Fibroblast of lung (primary cell): Measurements from ENCODE around the gene DDX19B. TPM values are rescaled to one million over a fixed set of nuclear protein-coding genes. Genes with fewer than 3 reads are reported as not detected.
"Not testable (repeated sequence)": the region's sequence is repeated elsewhere in the genome, so short reads cannot be mapped to it uniquely, and the experiment has no call there.

Source experiments
- DNase-seq, 2 donors: peaks; one replicate each; pipeline versions ENCODE4 v3.0.0 to v3.0.0-alpha.2; 2010; ENCODE audit warnings: low read depth in 2 of 2
- H2AFZ ChIP-seq: 2 replicates; pipeline ENCODE4 v1.5.1; 2012; ENCODE audit warnings: low read length, control low read depth, inconsistent platforms
- H3K27ac ChIP-seq: 2 replicates; pipeline ENCODE4 v1.5.1; 2011; ENCODE audit warnings: low read length, control low read depth; ENCODE audit not compliant: insufficient read depth
- H3K27me3 ChIP-seq: 2 replicates; pipeline ENCODE4 v1.5.1; 2011; ENCODE audit warnings: mild to moderate bottlenecking, low read length; ENCODE audit not compliant: control insufficient read depth, insufficient read depth
- H3K36me3 ChIP-seq: 2 replicates; pipeline ENCODE4 v1.5.1; 2011; ENCODE audit warnings: low read length; ENCODE audit not compliant: control insufficient read depth, insufficient read depth
- H3K4me1 ChIP-seq: 2 replicates; pipeline ENCODE4 v1.5.1; 2011; ENCODE audit warnings: low read length; ENCODE audit not compliant: control insufficient read depth, insufficient read depth; ENCODE audit errors: extremely low read depth
- H3K4me2 ChIP-seq: 2 replicates; pipeline ENCODE4 v1.5.1; 2011; ENCODE audit warnings: low read length, control low read depth; ENCODE audit not compliant: insufficient read depth; ENCODE audit errors: extremely low read depth
- H3K4me3 ChIP-seq, 4 experiments: fragments of 200-600 bp in 1 of 4; sonication (generic) in 1 of 4; replicated peaks in 1 of 4; 2 replicates each; pipeline ENCODE4 v1.5.1; 2011 to 2016; ENCODE audit warnings: low read length in 4 of 4, low read depth in 3 of 4, mild to moderate bottlenecking in 3 of 4, control low read depth in 2 of 4, inconsistent platforms in 1 of 4, mixed read lengths in 1 of 4; ENCODE audit not compliant: insufficient read depth in 1 of 4; ENCODE audit errors: control extremely low read depth in 1 of 4
- H3K79me2 ChIP-seq: 2 replicates; pipeline ENCODE4 v1.5.1; 2012; ENCODE audit warnings: mild to moderate bottlenecking, low read length, inconsistent platforms; ENCODE audit not compliant: control insufficient read depth, insufficient read depth
- H3K9ac ChIP-seq: 2 replicates; pipeline ENCODE4 v1.5.1; 2011; ENCODE audit warnings: mild to moderate bottlenecking, low read length, control low read depth; ENCODE audit not compliant: insufficient read depth
- H3K9me3 ChIP-seq: 2 replicates; pipeline ENCODE4 v1.5.1; 2012; ENCODE audit warnings: low read depth, low read length; ENCODE audit not compliant: control insufficient read depth, insufficient read depth
- H4K20me1 ChIP-seq: 2 replicates; pipeline ENCODE4 v1.5.1; 2011; ENCODE audit warnings: low read length; ENCODE audit not compliant: control insufficient read depth, insufficient read depth; ENCODE audit errors: extremely low read depth
- EZH2 ChIP-seq: IDR thresholded peaks from 2 replicates; pipeline ENCODE4 v1.5.1; 2012; ENCODE audit warnings: low read length, control low read depth, mild to moderate bottlenecking; ENCODE audit errors: missing control alignments
- polyA plus RNA-seq, 2 donors: library from polyadenylated mRNA; depleted of rRNA in 1 of 2; stranded (reverse) in 1 of 2; unstranded in 1 of 2; fragments of >200 nt; gene quantifications; 2 replicates each; pipeline ENCODE4 v1.2.1, GENCODE V29; 2011 to 2012; ENCODE audit warnings: missing spikeins in 1 of 2
- total RNA-seq: library from RNA; depleted of rRNA; stranded (reverse); fragments of >200 nt; gene quantifications from 2 replicates; pipeline ENCODE4 v1.2.1, GENCODE V29; 2014
- TF ChIP-seq, protein P1 (sequence below), 2 donors: IDR thresholded peaks in 1 of 2; conservative IDR thresholded peaks in 1 of 2; 1 replicate in 1 of 2; 2 replicates in 1 of 2; pipeline ENCODE4 v1.5.1; 2011 to 2012; ENCODE audit warnings: low read length in 2 of 2, control low read depth in 1 of 2, inconsistent platforms in 1 of 2, low read depth in 1 of 2, mild to moderate bottlenecking in 1 of 2

The DDX19B gene
- total and polyA plus RNA-seq, 2 donors (not counting 1 experiment from before 2014, with no cell fraction given), result 30.7 to 41.0 TPM

DNA sequence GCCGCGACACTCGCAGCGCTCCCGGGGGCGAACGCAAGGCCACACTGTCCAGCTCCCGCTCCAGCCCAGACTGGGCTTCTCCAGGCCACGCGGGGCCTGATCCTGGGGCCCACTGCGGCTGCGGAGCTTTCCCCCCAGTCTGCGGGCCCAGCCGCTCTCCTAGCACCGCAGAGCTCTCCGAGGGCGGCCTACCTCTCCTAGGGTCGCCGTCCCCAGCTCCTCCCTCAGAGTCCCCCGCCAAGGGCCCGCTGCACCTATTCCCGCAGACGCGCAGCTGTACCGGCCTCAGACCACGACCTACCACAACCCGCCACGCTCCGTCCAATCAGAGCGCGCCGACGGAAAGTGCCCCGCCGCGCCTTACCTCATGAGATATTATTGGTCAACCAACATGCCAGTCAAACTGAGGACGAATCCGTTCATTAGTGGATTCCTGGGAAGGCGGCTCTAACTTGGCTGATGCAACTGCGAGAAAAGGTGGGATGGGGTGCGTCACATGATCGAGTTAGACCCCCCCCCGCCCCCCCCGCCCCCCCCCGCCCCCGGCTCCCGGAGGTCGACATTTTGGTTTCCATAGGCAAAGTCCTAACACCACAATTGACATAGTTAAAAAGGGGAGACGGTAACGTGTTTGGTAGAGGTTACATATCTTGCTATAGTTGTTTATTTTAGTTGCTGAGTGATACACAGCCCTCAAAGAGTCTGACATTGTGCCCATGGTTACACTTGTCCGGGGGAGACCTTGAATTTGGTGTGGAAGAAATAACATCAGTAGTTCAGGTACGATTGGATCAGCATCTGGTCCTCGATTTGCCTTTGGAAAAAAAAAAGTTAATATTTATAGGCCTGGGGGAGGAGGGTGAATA, 9.5 kb upstream of the DDX19B start, which contains the start of gene AARS1:
Gene AARS1 (minus strand): TSS at position 278 of the 866 bp plus-strand sequence. CDS start 6,743 bp downstream, outside the sequence.
- Histone ChIP-seq H3K4me1 (no peaks in the 10 kb centered on the region), H3K4me2 (peak within 1 kb of the TSS; percentile 90), H3K9me3 (no peaks in the 10 kb centered on the region), H2AFZ (peak within 1 kb of the TSS; percentile 88), H4K20me1 (no peaks in the 10 kb centered on the region), H3K4me3 (peak within 1 kb of the TSS; percentile 59 to 84 (median 74)), H3K27me3 (no peaks in the 10 kb centered on the region), H3K27ac (peak within 1 kb of the TSS; percentile 89), H3K36me3 (peaks cover 6% of the 10 kb centered on the region), H3K9ac (peak within 1 kb of the TSS; percentile 97), H3K79me2 (peaks cover 35% of the 10 kb centered on the region)
- DNase-seq, result peak; percentile 100
- TF ChIP-seq, protein P1, sequence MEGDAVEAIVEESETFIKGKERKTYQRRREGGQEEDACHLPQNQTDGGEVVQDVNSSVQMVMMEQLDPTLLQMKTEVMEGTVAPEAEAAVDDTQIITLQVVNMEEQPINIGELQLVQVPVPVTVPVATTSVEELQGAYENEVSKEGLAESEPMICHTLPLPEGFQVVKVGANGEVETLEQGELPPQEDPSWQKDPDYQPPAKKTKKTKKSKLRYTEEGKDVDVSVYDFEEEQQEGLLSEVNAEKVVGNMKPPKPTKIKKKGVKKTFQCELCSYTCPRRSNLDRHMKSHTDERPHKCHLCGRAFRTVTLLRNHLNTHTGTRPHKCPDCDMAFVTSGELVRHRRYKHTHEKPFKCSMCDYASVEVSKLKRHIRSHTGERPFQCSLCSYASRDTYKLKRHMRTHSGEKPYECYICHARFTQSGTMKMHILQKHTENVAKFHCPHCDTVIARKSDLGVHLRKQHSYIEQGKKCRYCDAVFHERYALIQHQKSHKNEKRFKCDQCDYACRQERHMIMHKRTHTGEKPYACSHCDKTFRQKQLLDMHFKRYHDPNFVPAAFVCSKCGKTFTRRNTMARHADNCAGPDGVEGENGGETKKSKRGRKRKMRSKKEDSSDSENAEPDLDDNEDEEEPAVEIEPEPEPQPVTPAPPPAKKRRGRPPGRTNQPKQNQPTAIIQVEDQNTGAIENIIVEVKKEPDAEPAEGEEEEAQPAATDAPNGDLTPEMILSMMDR (conservative IDR thresholded peaks at IDR 0.05 in 1 of 2, IDR thresholded peaks at IDR 0.05 in 1 of 2; ENCODE audit: low read depth in 1 of 2, low read length in 2 of 2), result no peak
- no peak for TF ChIP-seq EZH2

DNA sequence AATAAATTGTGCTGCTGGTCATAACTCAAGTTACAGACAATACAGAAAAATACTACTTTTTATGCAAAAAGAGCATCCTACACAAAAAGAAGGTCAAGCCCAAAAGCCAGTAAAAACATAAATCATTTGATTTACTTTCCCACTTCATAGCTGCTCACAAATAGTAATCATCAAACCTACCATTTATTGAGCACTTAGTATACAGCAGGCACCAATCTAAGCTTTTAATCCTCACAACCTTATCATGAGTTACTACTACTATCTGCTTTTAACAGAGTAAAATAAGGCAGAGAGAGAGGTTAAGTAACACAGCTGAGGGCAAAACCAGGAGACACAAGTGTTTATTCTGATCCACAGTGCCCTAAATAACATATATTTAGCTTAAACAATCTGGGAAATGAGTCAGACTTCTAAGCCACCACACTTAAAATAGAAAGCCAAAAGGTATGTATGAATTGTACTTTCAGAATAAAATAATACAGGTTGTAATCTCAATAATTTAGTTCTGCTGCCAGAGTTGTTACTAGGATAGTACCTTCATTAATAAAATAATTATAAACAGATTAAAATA, 8.0 kb upstream of the DDX19B start:
- H3K9ac ChIP-seq, result no peak overlapping the region
- no peak for TF ChIP-seq EZH2
- DNase-seq, result peak in 1 of 2 donors; percentile 23
- no peaks in the 10 kb centered on the region for H3K4me1 ChIP-seq
- H3K36me3 ChIP-seq, result peaks cover 1% of the 10 kb centered on the region
- no peaks in the 10 kb centered on the region for H4K20me1 ChIP-seq
- H3K4me3 ChIP-seq, result no peak overlapping the region
- H3K27ac ChIP-seq, result no peak overlapping the region
- no peaks in the 10 kb centered on the region for H3K27me3 ChIP-seq
- no peak overlapping the region for H2AFZ ChIP-seq
- no peak overlapping the region for H3K4me2 ChIP-seq
- H3K79me2 ChIP-seq, result peaks cover 21% of the 10 kb centered on the region
- H3K9me3 ChIP-seq, result no peaks in the 10 kb centered on the region

DNA sequence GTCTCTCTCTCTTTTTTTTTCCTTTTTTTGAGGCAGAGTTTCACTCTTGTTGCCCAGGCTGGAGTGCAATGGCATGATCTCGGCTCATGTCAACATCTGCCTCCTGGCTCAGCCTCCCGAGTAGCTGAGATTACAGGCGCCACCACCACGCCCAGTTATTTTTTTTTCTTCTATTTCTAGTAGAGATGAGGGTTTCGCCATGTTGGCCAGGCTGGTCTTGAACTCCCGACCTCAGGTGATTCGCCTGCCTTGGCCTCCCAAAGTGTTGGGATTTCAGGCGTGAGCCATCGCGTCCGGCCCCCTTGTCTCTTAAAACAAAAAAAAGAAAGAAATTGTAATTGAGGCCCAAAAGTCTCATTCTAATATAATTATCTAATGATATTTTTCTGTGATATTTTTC, 6.8 kb upstream of the DDX19B start:
- H3K4me1 ChIP-seq, H3K27ac ChIP-seq, H3K4me2 ChIP-seq, H3K27me3 ChIP-seq, H3K9me3 ChIP-seq, H4K20me1 ChIP-seq, DNase-seq, H3K9ac ChIP-seq, H2AFZ ChIP-seq, H3K36me3 ChIP-seq, H3K4me3 ChIP-seq: not testable (repeated sequence)
- H3K79me2 ChIP-seq, result peaks cover 15% of the 10 kb centered on the region
